ENCODE measurements around the gene C1orf50.

Gene C1orf50

DNA sequence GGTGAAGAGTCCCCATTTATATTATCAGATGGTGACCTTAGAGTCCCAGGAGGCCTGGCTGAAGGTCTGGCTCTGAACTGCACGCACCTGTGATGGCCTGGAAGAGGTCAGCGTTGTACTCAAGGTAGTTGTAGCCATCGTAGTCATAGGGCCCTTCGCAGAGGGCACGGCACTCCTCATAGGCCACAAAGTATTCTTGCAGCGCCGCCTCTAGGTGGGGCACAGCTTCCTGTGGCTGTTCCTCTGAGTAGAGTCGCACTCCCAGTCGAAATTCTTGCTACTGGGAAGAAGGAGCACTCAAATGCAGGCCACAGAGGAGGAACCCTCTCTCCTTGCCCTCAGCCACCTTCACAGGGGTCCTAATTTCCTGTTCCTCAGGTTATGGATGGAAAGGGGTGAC is 7.9 kb upstream of the C1orf50 start:
- no peak for DNase-seq

DNA sequence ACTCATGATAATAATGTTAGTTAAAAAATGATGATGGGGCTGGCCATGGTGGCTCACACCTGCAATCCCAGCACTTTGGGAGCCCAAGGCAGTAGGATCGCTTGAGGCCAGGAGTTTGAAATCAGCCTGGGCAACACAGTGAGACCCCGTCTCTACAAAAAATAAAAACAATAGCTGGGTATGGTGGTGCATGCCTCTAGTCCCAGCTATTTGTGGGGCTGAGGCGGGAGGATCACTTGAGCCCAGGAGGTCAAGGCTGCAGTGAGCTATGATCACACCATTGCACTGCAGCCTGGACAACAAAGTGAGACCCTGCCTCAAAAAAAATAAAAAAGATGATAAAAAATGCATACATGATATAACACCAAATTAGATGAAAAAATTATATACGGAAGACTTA is 5.5 kb upstream of the C1orf50 start:
- no peak for DNase-seq

GRCh38 chr1:42762269-42762668 is 4.8 kb upstream of the C1orf50 start:
- DNase-seq, result no peak

DNA sequence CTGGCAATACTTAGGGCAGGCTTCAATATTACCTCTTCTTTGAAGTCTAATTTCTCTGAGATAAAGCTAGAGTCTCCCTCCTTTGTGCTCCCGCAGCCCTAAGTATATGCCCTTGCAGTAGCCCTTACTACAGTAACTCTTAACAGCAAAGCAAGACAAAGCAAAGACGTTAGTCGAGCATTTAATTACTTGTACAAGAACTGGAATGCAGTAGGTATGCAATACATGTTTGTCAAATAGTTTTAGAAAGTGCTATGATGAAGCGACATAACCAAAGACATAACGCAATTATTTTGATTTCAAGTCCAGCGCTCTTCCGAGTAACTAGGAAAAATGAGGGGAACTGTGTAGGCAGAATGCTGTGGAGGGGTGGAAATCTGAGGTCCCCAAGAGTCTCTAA is 1.8 kb upstream of the C1orf50 start:
- peak; percentile 35 for DNase-seq

- DNase-seq, result peak; percentile 85
Observed at GRCh38 chr1:42765832-42766740, 963 bp upstream of the C1orf50 start.

- no peak for DNase-seq
Observed at GRCh38 chr1:42767510-42768000, 506 bp downstream of the C1orf50 start.

- DNase-seq, result no peak
Observed at GRCh38 chr1:42768172-42768571, 1.1 kb downstream of the C1orf50 start.

DNA sequence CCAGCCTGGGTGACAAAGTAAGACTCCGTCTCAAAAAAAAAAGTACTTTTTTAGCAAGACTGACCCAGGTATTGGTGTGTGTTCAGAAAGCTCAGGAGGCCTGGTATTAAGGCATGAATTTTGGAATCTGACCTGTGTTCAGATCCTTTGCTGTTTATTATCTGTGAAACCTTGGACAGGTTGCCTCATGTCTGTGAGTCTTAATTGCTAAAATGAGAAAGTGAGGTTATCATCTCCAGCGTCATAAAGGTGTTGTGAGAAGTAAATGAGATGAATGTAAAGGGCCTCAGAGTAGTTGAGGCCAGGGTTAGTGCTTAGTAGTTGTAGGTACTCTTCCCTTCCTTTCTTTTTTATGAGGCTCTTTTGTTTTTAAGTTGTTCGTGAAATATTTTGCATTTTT is 2.8 kb downstream of the C1orf50 start:
- DNase-seq, result no peak

DNA sequence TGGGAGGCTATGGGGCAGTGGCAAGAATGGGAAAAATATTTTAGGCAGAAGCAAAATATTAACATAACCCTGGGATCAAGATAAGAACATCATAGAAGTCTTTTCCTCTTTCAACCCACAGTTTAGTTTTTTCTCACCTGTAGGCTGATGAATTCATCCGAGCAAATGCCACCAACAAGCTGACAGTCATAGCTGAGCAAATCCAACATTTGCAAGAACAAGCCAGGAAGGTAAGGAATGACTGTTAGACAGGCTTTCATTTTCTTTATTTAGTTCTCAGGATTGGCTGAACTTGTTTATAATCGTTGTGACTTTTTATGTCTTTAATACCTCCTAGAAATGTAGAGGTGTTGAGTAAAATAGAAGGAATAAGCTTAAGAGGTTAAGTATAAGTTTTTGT is 6.4 kb downstream of the C1orf50 start:
- no peak for DNase-seq

- DNase-seq, result no peak
Observed at GRCh38 chr1:42774928-42775526, 8.0 kb downstream of the C1orf50 start.

DNA sequence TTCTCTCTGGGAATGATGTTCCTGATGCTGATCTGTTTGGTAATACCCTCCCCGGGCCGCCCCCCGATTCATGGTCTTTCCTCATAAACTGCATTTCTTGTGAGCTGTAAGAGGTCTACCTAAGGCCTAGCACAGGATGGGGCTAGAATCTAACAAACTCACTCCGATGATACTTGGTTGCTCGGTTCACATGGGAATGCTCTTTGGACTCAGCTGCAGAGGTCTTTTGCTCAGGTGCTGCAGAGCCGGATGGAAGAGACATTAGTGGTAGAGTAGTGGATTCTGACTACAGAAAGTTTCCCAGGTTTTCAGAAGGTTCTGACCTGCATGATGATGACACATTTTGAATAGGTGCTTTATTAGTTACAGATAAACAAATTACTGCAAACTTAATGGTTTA is 9.5 kb downstream of the C1orf50 start:
- no peak for DNase-seq

DNA sequence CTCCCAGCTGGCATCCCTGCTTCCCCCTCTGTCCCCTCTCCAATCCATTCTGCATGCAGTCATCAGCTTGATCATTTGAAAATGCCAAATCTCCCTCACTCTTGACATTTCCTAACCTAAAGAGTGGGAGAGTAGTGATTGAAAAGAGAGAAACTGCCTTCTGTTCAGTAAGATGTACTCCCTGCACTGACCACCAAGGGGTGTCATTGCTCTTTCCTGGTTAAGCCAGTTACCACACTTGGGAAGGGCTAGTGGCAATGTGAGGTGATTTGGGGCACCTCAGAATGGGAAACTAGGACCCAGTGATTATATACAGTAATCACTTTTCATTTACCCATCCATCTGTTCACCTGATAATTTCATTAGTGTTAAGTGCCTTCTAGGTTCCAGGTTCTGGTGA is 10.8 kb downstream of the C1orf50 start:
- peak; percentile 35 for DNase-seq

GRCh38 chr1:42779725-42780124 is 12.7 kb downstream of the C1orf50 start:
- no peak for DNase-seq

DNA sequence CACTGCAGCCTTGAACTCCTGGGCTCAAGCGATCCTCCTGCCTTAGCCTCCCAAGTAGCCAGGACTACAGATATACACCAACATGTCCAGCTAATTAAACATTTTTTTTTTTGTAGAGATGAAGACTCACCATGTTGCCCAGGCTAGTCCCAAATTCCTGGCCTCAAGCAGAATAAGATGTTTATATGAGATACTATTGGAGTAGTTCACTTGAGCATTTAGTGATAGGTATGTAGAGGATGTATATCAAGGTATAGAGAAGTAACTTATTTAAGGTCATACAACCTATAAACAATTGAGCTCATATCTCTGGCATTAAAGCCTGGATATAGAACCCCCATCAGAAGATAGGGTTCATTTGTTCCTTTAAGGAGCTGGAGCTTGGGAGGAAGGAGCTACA is 13.1 kb downstream of the C1orf50 start:
- no peak for DNase-seq

DNA sequence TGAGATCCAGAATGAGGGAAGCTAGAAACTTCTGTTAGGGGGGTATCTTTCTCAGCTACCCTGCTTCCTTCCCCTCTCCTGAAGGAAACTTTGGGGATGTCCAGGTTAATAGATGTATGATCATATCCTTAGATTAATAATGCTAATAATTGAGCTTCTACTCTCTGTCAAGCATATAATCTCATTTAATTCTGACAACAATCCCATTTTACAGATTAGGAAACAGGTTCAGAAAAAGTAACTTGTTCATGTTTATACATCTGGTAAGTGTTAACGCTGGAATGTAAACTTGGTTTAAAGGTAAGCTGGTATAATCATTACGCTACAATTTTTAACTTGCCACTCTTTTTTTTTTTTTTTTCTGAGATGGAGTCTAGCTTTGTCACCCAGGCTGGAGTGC is 16.0 kb downstream of the C1orf50 start:
- no peak for DNase-seq

GRCh38 chr1:42784547-42784945 is 17.5 kb downstream of the C1orf50 start:
- DNase-seq, result no peak

DNA sequence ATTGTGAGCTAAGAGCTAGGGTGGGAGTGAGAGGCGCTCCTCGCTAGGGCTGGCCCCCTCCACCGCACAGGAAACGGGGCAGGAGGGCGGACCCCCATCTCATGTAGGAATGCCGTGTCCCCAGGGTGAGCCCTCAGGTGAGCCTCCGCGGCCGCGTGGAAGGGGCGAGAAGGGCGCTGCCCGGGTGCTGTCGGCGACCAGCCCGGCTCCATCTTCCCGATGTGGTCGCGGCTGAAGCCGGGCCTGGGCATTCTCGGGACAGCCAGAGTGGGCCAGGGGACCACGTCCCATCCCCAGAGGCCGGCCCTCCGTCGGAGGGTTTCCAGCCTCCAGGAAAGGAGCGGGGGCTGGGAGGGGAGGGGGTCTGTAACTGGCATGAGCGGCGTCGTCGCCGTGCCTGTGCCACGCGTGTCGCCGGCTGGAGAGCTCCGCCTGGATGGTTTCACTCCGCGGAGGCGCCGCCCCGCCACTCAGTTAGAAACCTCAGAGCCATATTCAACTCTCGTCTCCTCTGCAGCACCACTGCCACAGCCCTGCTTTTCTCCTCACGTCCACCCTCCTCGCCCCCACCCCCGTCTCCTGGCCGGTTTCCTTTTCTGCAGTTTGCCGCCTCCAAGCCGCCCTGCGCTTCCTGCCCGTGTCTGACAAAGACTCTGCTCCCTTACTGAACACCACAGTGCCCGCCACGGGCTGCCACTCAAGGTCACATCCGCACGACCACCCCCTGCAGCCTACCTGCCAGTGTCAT is 18.1 kb downstream of the C1orf50 start, which contains the start of gene TMEM269:
TMEM269 (plus strand) TSS at position 46 of the 748 bp plus-strand sequence. CDS start 4,903 bp downstream, outside the sequence.
- peak; percentile 17 for DNase-seq

DNA sequence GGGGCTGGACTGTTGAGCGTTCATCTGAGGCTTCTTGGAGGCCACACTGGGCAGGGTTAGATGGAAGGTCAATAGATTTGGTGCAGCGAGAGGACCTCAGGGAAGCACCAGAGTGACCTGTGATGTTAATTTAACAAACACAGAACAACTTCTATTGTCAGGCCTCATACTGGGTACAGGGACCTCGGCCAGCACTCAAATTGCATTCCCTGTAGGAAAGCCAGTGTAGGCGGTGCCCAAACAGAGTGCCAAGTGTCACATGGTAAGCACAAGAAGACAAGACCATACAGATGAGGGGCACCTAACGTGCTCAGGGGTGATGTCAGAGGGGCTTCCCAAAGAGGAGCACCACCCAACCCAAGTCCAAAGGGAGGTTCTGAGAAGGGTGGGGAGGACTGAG is 19.0 kb downstream of the C1orf50 start:
- no peak for DNase-seq

DNA sequence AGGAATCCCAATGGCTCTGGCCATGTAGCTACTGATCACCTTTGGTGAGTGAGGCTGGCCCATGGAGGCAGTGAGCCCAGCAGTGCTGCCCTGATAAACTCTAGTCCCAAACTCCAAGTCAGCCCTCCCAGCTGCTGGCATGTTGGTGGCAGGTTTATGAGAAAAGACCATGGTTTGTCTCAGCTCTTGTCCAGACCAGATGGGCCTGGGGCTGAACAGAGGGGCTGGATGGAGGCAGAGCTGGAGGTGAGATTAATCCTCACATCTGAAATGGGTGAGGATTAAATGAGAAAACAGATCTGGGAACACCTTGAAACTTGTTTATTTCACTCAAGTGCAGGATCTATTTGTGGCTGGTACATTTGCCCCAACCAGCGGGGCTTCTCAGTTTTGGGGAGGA is 21.0 kb downstream of the C1orf50 start:
- no peak for DNase-seq

DNA sequence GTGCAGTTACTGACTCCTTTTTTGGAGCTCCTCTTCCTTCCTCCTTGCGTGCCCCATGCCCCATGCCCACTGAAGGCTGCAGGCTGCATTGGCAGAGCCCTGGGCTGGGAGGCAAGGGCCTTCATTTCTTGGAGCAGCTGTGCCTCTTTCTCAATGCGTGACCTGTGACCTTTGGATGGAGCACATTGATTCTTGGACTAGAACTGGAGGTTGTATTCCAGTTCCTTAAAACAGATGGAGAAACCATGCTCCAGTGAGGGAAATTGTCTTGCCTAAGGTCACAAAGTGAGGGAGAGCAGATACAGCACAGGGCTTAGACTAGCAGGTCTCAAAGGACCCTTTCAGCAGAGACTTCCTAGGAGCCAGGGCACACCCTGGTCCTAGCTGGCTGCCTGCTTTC is 26.8 kb downstream of the C1orf50 start:
- no peak for DNase-seq

GRCh38 chr1:42797414-42797813 is 30.4 kb downstream of the C1orf50 start:
- no peak for DNase-seq

GRCh38 chr1:42797979-42798378 is 30.9 kb downstream of the C1orf50 start:
- no peak for DNase-seq

DNA sequence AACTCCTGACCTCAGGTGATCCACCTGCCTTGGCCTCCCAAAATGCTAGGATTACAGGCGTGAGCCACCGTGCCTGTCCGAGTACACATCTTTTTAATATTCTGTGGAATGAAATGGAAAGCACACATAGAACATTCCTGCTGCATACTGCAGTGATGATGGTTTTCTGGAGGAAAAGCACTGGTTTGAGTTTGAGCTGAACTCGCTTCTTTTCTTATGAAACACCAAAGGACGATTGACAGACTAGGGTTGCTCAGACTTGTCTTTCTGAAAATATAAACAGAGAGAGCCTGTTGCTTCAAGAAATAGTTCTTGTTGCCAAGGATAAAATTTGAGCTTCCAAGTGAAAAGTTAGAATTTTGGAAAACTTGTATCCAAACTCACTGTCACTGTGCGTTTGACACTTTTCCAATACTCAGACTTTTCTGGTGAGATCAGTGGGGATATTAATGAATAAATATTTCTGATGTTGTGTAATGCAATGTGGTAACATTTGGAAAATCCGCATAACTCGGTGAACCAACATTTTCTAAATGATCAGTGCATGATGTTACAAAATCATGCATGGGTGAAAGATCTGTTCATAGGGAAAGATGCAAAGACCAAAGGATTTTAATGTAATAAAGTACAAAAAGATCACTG is 34.9 kb downstream of the C1orf50 start:
- DNase-seq, result no peak
